ENCODE results near the gene ERICH3. TPM values are rescaled to one million over a fixed set of nuclear protein-coding genes. Genes with fewer than 3 reads are reported as not detected.

ERICH3 gene
- total RNA-seq, 4 donors from 2014 or later = not detected

DNA sequence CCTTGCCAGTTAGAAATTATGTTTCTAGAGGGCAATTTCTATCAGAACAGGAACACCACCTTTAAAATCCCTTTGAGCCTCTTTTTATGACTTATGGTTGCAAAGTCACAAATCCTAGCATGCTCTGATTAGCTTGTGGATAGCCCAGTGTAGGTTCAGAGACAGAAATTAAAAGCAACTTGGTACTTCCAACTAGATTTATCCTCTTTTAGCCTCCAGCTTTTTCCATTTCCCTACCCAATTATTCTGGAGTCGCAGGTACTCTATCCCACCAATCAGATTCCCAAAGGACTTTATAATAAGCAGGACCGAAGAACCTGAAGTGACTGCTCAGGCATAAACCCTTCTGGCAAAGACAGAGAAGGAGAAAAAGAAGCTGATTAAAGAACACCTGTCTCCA is 127.8 kb downstream of the ERICH3 start:
- WGBS, 2 donors = 74 to 94% methylated on average over 2 of the region's 2 CpGs
- TF ChIP-seq POLR2A (IDR thresholded peaks at IDR 0.05) = no peak
- TF ChIP-seq, protein P1, sequence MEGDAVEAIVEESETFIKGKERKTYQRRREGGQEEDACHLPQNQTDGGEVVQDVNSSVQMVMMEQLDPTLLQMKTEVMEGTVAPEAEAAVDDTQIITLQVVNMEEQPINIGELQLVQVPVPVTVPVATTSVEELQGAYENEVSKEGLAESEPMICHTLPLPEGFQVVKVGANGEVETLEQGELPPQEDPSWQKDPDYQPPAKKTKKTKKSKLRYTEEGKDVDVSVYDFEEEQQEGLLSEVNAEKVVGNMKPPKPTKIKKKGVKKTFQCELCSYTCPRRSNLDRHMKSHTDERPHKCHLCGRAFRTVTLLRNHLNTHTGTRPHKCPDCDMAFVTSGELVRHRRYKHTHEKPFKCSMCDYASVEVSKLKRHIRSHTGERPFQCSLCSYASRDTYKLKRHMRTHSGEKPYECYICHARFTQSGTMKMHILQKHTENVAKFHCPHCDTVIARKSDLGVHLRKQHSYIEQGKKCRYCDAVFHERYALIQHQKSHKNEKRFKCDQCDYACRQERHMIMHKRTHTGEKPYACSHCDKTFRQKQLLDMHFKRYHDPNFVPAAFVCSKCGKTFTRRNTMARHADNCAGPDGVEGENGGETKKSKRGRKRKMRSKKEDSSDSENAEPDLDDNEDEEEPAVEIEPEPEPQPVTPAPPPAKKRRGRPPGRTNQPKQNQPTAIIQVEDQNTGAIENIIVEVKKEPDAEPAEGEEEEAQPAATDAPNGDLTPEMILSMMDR (IDR thresholded peaks at IDR 0.05) = no peak
- Histone ChIP-seq H3K36me3 (no peaks in the 10 kb centered on the region), H3K27me3 (no peaks in the 10 kb centered on the region), H3K27ac (no peak overlapping the region), H3K9me3 (no peaks in the 10 kb centered on the region), H3K4me1 (no peaks in the 10 kb centered on the region), H3K4me3 (no peak overlapping the region)
- no peak for DNase-seq
- intact Hi-C loops (cut with DNase I) = no loop called here

DNA sequence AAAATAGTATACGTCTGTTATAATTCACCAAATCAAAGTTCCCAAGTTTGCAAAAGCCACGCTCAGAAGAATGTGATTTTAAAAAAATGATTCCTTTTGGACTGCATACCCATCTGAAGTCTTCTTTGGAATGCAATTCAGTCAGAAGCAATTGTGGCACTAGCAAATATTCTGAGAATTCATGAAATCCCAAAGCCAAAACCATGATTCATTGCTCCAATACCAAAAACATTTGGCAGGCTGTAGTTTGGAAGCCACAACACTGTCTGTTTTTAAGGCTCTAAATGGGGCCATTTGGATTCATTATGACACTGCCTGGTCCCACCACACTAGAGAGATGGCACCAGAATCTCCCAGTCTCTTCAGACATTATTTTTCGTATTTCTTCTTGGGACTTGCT is 139.4 kb downstream of the ERICH3 start:
- intact Hi-C loops (cut with DNase I) = no loop called here
- no peak overlapping the region for H3K27ac ChIP-seq
- WGBS, 2 donors = 80 to 83% methylated on average over 3 of the region's 3 CpGs
- no peaks in the 10 kb centered on the region for H3K9me3 ChIP-seq
- no peak for DNase-seq
- no peaks in the 10 kb centered on the region for H3K4me1 ChIP-seq
- no peak overlapping the region for H3K4me3 ChIP-seq
- H3K36me3 ChIP-seq = no peaks in the 10 kb centered on the region
- H3K27me3 ChIP-seq = no peaks in the 10 kb centered on the region
- no peak for TF ChIP-seq POLR2A (IDR thresholded peaks at IDR 0.05)
- TF ChIP-seq, protein P1 (IDR thresholded peaks at IDR 0.05) = no peak

- H3K27me3 ChIP-seq = no peaks in the 10 kb centered on the region
- no peaks in the 10 kb centered on the region for H3K9me3 ChIP-seq
- WGBS, 2 donors = 25 to 36% methylated on average over 1 of the region's 1 CpG
- H3K36me3 ChIP-seq = no peaks in the 10 kb centered on the region
- H3K27ac ChIP-seq = no peak overlapping the region
- intact Hi-C loops (cut with DNase I) = no loop called here
- DNase-seq = no peak
- TF ChIP-seq, protein P1 (IDR thresholded peaks at IDR 0.05) = no peak
- TF ChIP-seq POLR2A (IDR thresholded peaks at IDR 0.05) = no peak
- no peaks in the 10 kb centered on the region for H3K4me1 ChIP-seq
- no peak overlapping the region for H3K4me3 ChIP-seq
Observed at GRCh38 chr1:74531796-74532195, 141.8 kb downstream of the ERICH3 start.

GRCh38 chr1:74530892-74531291 is 142.7 kb downstream of the ERICH3 start:
- no peak overlapping the region for H3K27ac ChIP-seq
- H3K9me3 ChIP-seq = no peaks in the 10 kb centered on the region
- no peaks in the 10 kb centered on the region for H3K4me1 ChIP-seq
- no peak for TF ChIP-seq POLR2A (IDR thresholded peaks at IDR 0.05)
- TF ChIP-seq, protein P1 (IDR thresholded peaks at IDR 0.05) = no peak
- H3K4me3 ChIP-seq = no peak overlapping the region
- H3K36me3 ChIP-seq = no peaks in the 10 kb centered on the region
- DNase-seq = no peak
- no peaks in the 10 kb centered on the region for H3K27me3 ChIP-seq
- intact Hi-C loops (cut with DNase I) = no loop called here

- H3K4me1 ChIP-seq = no peaks in the 10 kb centered on the region
- TF ChIP-seq, protein P1 (IDR thresholded peaks at IDR 0.05) = no peak
- no peaks in the 10 kb centered on the region for H3K36me3 ChIP-seq
- DNase-seq = no peak
- 71 to 83% methylated on average over 4 of the region's 4 CpGs for WGBS, 2 donors
- no peak overlapping the region for H3K27ac ChIP-seq
- H3K9me3 ChIP-seq = no peaks in the 10 kb centered on the region
- intact Hi-C loops (cut with DNase I) = no loop called here
- no peak overlapping the region for H3K4me3 ChIP-seq
- no peaks in the 10 kb centered on the region for H3K27me3 ChIP-seq
Observed at GRCh38 chr1:74528123-74528522, 145.5 kb downstream of the ERICH3 start.
